M059J (cell line): ENCODE data around the gene INAFM2. TPM values are rescaled to one million over a fixed set of nuclear protein-coding genes. Genes with fewer than 3 reads are reported as not detected.

Experiments used
- DNase-seq: peaks from one replicate; pipeline ENCODE4 v3.0.0-alpha.2; 2012; ENCODE audit warnings: low read depth
- total RNA-seq: library from RNA; depleted of rRNA; stranded (reverse); fragments of >200 nt; shearing (Covaris generic); gene quantifications from 2 replicates; pipeline ENCODE4 v1.2.3, GENCODE V29; 2014

INAFM2 gene
- total RNA-seq, 1 experiment from 2014 or later, result 29.3 TPM

DNA sequence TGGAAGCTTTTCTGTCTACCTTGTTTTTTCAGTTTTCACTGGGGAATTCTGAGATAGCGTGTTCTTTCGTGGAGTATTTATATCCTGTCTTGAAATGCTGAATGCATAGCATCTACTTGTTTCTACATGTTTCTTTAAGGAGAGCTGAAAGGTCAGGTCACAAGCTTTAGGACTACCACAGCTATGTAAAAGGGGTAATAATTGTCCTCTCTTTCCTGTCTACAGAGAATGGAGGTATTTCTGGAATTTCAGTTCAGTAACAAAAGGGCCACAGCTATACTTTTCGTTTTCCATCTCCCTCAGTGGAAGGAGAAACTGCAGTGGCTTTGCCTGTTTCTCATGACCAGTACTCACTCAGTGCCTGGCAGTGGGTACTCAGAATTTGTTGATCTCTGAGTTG is 4.7 kb downstream of the INAFM2 start:
- peak; percentile 36 for DNase-seq

DNA sequence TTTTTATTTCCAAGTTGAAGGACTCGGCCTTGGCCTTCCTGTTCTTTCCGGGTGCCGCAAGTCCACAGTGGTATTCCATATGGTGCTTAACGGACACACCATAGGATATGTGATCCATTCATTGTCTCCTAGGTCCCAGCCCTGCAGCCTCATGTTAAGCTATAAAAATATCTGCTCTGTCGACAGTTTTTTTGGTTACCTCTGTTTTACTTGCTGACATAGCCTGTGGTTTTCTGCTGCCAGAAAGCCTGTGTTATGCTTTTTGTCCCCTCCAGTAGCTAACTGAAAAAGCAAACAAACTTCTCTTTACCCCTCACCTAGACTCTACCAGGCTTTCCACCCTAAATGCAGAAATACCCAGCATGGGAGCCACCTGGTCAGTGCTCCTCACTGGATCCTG is 5.3 kb downstream of the INAFM2 start:
- no peak for DNase-seq

DNA sequence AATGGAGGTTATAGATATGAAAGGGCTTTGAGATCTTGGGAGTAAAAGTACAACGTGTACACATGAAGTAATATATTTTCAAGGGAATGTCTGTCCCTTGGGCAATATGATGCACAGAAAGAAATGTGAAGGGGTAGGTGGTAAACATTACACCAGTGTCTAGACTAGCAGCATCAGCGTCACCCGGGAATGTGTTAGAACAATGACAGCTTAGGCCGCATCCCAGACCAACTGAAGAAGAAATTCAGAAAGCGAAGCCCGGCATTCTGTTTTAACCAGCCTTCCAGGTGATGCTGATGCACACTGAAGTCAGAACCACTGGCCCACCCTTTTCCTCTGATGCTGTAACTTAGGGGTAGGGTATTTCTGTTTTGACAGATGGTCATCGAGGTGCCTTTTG is 6.3 kb downstream of the INAFM2 start:
- no peak for DNase-seq

DNA sequence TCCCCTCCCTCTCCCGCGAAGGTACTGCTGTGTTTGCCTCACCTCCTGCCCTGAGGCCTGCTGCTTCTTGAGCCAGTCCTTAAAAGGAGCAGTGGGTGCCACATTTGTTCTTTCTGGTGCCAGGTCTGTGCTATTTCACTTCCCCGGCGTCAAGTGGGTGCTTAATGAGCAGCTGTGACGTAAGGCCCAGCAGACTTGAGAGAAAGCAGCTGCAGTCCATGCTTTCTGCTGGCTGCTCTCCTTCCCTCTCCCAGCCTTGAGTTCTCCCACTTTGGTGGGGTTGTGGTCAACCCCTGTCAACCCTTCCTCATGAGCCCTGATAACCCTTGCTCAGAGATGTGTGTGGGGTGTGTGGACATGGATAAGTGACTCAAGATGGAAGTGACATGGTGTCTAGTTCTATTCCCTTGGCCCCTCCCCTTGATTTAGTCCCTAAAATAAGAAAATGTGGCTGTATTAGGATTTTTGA is 6.9 kb downstream of the INAFM2 start:
- DNase-seq, result peak; percentile 66

DNA sequence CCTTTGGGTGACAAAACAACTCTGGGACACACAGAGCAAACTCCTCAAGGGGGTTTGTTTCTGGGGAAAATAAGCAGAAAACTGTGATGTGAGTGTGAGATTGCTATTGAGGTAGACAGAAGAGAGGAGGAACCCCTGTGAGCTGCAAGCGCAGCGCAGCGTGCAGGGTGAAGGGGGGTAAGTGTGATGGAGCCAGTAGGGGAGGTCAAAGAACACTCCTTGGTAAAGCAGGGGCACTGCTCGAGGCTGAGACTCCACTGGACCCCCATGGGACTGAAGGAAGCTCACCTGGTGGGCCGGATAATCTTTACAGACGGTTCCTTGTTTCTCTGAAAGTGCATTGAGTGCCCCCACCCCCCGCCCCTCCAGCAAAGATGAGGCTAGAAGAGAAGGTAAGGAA is 7.5 kb downstream of the INAFM2 start:
- no peak for DNase-seq

DNA sequence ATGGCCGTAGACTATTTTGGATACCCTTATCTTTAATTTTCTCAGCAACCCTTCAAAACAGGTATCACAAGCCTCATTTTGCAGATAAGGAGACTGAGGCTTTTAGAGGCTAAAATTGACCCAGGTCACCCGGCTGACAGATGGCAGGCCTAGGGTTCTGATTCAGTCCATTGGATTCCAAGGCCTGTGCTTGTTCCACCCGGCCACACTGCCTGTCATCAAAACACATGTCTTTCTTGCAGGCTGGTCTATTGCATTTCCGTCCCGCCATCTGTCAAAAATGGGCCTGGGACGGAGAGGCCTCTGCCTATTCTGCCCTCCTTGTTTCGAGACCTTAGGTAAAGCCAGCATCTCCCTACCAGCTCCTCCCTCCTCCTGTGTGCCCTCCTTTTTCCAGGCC is 8.1 kb downstream of the INAFM2 start:
- no peak for DNase-seq

DNA sequence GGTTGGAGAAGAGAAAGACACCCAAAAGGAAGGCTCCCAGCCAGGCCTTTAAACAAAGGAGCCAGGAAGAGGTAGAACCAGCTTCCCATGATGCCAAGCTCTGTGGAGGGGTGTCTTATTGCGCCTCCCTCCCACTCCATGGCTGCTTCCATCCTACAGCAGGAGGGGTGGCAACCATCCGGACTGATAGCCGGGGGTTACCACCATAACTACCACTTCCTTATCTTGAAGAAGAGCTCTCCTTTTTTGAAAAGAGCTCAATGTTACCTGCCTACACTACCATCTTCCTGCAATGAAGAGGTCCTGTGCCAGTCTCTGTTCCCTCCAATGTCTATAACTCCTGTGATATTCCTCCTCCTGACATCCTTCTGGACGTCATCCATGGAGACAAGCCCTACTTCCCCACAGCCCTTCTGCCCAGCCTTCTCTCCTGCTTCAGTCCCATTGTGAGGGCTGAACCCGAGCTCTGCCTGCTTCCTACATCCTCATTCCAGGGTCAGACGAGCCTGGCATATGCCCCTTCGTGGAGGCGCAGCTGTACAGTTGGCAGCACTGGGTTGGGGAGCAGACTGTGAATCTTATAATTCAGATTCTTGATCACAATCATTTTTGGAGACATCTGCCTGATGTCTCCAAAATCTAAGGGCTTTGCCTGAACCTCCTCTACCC is 8.8 kb downstream of the INAFM2 start:
- no peak for DNase-seq

DNA sequence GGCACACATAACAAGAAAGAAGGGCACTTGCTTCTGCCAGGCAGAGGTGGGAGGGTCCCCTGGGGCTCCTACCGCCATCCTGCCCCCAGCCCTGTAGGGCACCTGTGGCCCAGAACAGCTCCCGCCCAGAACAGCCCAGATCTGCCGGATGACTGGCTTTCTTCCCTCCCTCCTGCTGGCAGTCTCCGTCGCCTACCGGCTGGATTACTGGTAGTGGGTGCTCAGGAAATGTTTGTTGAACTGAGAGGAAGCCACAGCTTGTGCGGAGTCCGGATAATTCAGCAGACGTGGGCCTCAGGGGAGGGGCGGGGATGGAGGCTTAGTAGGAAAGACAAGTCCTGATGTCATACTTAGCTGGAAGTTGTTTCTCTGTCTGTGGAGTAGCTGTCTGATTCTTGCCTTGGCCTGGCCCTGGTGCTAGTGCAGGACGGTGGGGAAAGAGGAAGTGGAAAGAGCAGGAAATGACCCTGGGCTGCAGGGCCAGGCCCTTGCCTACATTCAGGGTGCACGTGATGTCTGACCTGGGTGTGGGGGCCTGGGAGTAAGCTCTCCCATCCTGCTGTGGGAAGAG is 10.5 kb downstream of the INAFM2 start:
- DNase-seq, result no peak

DNA sequence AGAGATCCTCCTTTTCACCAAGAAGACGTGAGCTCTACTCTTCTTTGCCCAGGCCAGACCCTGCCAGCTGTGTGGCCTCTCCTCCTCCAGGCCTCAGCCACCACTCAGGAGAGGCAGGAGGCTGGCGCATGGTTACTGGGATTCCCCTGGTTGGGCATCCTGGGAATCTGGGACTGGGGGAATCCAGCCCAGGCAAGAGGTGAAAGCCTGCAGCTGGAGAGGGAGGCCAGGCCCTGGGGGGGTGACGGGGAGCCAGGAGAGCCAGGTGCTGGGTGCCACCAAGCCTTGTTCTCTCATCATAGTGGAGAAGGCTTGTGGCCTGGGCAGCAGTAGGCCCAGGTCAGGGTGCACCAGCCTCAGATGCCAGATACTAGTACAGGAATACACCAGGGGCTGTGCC is 11.0 kb downstream of the INAFM2 start:
- no peak for DNase-seq

DNA sequence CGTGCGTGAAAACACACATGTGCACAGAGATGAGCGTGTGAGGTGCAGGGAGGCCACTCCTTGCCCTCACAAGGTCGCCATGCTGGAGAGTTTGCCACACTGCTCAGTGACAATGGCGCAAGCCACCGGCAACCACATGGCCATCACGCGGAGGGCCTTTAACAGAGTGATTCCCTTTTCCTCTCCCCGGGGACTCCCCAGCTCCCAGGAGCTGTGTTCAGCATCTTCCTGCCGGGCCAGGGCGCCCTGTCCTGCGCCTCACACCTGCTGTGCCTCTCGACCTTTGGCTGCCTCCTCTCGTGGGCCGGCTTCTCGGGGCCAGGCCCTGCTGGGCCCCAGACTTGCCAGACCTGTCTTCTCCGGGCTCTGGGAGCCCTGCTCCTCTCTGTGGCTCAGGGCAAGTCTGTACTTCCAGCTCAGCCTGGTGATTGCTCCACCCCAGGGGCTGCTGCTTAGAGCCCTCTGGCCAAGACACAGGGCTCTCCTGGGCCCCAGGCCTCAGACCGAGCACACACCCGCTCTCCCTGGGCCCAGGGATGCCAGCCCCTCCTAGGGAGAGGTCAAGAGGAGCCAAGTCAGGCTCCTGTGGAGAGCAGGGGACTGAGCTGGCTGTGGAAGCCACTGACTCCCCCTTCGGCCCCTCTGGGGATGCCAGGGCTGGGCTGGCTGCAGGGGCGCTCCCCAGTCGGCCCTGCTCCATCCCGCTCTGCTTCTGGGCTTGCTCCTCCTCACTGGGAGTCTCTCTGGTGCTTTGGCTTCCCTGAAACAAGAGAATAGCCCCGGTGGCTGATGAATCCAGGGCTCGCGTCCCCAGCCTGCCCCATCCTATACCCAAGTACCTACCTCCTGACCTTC is 11.7 kb downstream of the INAFM2 start:
- no peak for DNase-seq

DNA sequence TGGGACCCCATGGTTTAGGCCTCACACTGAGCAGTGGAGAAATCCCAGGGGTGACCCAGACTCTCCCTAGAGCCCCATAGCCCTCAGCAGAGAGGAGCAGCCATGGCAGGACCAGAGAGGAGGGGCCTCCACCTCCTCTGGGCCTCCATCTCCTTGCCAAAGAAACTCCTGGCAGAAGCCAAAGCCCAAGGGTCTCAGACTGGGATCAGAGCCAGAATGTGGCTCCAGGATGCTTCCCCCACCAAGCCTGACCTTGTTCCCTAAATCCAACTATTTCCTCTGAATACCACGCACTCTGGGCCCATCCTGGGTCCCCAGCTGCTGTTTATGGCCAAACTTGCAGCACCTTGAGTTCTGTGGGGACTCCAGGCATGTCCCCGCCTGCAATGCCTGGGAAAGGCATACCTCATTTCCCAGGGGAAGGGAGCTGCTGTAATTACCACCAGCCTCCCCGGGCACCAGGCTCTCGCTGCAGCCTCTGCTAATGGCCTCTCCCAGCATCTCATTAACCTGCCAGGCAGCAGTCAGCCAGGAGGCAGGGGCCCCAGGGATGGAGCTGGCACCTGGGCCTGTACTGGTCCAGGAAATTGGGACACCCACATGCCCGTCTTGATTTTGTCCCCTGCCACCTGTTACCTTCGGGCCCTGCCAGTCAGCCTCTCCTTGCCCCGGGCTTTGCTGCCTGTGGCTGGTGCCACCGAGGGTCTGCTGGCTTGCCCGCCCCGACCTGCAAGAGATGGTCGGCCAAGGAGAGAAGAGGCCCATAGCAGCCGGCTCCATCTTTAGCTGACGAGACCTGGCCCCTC is 12.6 kb downstream of the INAFM2 start:
- DNase-seq, result no peak

DNA sequence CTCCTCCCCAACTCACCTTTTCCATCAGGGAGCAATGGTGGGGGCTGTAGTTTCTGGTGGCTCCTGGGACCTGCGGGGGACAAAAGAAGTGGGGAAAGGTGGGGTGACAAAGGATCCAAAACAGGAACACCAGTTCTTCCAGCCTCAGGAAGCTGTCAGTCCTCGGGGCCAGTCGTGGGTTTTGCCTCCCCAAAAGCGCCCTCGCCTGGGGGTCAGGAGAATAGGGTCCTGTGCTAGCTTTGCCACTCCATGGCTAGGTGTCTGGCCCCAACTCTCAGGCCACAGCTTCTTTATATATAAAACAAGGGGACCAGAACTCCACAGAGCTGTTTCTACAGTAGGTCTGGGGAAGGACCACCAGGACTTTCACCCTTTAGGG is 13.2 kb downstream of the INAFM2 start:
- no peak for DNase-seq

DNA sequence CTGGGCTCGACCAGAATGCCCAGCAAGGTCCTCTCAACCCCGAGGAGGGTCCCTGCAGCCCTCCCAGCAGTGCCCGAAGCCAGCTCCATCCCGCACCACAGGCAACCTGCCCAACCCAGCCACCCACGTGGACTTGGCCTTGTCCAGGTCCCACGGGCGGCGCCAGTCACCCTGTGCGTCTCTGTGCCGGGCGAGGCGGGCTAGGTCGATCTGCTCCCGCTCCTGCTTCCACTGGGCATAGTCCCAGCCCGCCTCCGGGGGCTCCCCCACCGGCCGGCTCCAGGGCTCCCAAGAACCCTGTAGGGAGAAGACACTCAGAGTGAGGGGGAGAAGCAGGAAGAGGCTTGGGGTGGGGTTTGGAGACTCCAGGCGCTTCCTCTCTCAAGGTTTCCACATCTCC is 14.1 kb downstream of the INAFM2 start:
- DNase-seq, result no peak

DNA sequence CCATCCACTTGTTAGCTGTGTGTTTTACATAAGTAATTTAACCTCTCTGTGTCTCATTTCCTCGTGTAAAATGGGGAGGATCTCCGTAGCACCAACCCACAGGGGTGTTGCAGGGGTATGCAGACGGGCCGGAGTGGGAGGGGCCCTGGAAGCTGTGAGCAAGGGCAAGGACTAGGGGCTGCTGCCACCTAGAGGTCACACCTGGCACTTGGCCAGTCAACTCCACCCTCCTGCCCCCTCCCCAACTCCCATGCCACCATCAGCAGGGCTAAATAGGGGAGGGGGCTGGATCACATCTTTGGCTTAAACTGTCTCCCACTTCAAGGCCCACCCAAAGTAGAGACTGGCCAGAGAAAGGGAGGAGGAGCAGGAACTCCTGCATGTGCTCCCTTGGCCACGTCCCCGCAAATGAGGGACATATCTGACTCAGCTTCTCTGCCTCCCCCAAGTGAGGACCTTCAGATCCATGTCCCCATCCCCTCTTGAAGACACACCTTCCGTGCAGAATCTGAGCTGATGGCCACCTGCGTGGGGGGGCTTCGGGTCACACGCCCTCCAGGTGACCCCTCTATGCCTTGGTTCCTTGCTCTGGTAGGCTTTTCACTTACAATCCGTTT is 14.7 kb downstream of the INAFM2 start:
- DNase-seq, result peak; percentile 52

DNA sequence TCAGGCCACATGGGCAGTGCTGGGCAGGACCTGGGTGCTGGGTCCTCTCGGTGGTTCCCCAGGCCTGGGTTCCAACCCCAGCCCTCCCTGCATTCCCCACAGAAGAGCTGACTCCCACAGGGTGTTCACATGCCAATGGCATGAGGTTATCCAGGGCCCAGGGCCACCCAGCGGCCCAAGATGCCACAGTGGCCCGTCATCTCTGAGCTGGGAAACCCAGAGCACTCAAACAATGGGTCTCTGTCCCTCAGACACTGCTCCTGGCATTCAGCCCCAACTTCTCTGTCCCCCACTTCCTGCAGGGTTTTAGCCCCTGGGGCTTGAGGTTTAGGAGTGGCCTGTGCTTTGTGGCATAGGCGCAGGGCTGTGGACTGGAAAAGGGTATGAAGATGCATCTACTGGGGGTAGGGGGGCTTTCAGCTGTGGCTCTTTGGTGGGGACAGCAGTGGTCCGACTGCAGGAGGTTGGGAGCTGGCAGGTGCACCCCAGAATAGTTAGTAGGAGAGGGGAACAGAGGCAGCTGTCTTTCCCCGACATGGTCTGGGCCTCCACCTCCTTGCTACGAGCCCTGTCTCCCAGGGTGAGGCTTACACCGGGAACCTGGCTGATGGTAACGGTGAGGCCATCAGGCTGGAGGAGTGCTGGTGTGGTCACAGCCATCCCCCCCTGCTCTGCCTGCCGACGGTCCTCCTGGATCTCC is 15.6 kb downstream of the INAFM2 start:
- peak; percentile 99 for DNase-seq

DNA sequence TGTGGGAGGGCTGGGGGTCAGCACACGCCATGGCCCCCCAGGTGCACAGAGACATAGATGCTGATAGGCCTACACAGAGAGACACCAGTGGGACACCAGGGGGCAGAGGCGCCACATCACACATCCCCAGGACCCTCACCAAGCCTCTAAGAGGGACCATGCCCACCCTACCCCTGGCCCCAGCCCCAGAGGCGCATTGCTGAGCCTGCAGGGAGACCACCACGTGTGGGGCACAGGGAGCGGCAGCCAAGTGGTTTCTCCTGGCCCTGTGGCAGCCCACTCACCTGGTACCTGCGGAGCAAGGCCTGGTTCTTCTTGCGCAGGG is 16.1 kb downstream of the INAFM2 start:
- no peak for DNase-seq

DNA sequence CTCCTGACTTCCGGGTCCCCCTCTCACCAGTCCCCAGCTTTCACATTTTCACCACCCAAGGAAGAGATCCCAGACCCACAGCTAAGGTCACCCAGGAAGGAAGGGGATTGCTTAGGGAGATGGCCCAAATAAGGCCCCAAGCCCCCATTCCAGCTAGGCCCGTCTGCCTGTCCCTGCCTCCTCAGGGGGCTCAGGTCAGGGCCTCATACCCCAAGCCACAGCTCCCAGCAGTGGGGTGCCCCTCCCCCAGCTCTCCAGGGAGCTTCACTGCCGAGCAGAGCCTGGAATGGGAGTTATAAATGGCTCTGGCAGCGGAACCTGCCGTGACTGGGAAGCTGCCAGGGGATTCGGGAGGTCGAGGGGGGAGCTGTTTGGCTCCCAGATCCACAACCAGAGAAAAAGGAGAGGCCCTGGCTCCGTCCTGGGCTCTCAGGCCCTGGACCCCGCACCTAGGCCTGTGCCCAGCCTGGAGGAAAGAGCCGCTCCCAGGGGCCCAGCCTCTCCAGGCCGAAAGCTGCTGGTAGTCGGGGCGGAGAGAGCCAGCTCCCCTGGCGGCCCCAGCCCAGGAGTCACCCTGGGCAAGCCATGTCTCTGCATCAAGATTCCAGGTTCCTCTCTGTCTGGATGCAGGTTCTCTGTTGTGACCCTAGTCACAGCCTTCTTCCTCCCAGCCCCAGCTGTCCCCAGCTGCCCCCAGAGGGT is 16.7 kb downstream of the INAFM2 start:
- peak; percentile 77 for DNase-seq

DNA sequence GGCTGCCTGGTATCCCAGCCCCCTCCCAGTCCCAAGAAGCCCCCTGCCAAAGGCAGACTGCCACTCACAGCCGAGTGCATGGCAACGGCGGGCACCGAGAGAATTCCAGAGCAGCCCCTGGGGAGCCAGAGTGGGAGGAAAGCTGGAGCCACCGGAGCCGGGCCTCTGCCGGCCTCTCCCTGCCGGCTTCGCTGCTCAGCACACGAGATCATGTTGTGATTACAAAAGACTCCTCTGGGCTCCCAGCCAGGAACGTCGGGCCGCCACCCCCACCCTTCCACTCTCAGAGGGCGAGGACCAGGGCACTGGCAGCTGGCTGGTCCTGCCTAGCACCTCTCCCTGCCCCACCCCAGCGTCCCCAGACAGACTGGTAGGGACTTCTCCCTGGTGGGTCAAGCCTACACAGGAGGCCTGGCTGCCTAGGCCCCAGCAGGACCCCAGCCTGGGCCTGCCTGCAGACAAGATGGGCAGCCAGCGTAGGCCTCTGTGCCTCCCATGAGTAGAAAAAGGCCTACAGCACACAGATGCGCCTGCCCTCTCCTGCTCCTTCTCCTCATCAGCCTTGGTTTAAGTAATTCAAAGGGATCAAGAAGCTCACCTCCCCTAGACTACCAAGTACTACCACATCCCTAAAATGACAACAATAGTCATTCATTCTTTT is 17.4 kb downstream of the INAFM2 start, which contains the start of gene CCDC9B:
CCDC9B (minus strand) TSS at position 200 of the 661 bp plus-strand sequence; CDS start at position 80, 120 bp downstream.
- DNase-seq, result peak; percentile 90

DNA sequence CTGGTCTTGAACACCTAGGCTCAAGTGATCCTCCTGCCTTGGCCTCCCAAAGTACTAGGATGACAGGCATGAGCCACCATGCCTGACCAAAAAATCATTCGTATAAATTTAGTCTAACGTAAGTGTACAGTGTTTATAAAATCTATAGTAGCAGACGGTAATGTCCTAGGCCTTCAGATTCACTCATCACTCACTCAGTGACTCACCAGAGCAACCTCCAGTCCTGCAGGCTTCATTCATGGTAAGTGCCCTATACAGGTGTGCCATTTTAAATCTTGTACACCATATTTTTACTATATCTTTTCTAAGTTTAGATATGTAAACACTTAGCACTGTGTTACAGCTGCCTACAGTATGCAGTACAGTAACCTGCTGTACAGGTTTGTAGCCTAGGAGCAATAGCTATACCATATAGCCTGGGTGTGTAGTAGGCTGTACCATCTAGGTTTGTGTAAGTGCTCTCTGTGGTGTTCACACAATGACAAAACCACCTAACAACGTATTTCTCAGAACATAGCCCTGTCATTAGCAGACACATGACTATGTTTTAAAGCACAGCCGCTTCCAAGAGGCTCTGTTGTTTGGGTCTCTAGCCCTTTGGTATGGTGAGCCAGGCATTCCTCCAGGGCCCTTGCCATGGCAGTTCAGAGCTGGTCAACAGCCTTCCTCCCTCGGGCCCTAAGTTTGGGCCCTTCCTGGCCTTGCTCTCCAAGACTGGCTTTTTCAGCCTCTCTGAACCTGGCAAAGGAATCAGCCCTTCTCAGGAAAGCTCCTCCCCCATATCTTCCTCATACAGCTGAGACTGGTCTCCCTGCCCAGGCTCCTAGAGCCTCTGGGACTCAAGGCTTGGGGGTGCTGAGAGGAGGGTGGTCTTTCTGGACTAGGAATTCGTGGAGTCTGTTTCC is 19.2 kb downstream of the INAFM2 start:
- DNase-seq, result peak; percentile 69
